Vagina (tissue), 2 donors: ENCODE results near the gene HUNK.

Experiments used
- POLR2A ChIP-seq, 2 donors: fragments of 450-650 bp; IDR thresholded peaks; one replicate each; pipeline ENCODE4 v1.6.1; 2017; ENCODE audit warnings: antibody characterized with exemption in 2 of 2, mild to moderate bottlenecking in 2 of 2, moderate library complexity in 2 of 2
- TF ChIP-seq, protein P1 (sequence below), 3 experiments: fragments of 450-650 bp in 2 of 3; fragments of 200-600 bp in 1 of 3; sonication (generic) in 1 of 3; IDR thresholded peaks; one replicate each; pipeline ENCODE4 v1.5.1; 2017 to 2019; ENCODE audit warnings: antibody characterized with exemption in 3 of 3, mild to moderate bottlenecking in 2 of 3, moderate library complexity in 2 of 3

- no peak for TF ChIP-seq POLR2A (IDR thresholded peaks at IDR 0.05)
- TF ChIP-seq, protein P1, sequence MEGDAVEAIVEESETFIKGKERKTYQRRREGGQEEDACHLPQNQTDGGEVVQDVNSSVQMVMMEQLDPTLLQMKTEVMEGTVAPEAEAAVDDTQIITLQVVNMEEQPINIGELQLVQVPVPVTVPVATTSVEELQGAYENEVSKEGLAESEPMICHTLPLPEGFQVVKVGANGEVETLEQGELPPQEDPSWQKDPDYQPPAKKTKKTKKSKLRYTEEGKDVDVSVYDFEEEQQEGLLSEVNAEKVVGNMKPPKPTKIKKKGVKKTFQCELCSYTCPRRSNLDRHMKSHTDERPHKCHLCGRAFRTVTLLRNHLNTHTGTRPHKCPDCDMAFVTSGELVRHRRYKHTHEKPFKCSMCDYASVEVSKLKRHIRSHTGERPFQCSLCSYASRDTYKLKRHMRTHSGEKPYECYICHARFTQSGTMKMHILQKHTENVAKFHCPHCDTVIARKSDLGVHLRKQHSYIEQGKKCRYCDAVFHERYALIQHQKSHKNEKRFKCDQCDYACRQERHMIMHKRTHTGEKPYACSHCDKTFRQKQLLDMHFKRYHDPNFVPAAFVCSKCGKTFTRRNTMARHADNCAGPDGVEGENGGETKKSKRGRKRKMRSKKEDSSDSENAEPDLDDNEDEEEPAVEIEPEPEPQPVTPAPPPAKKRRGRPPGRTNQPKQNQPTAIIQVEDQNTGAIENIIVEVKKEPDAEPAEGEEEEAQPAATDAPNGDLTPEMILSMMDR (IDR thresholded peaks at IDR 0.05) = no peak
These were observed 127.1 kb downstream of the HUNK start for GRCh38 chr21:31999810-32000468.
